ENCODE data around the gene PNMA6F.
"Not testable (repeated sequence)": the region's sequence is repeated elsewhere in the genome, so short reads cannot be mapped to it uniquely, and the experiment has no call there.

PNMA6F gene

GRCh38 chrX:153334654-153335295 lies 13.2 kb upstream of the PNMA6F start:
- DNase-seq: no peak

- no peak for DNase-seq
Observed at GRCh38 chrX:153333821-153334653, 12.5 kb upstream of the PNMA6F start, which contains the start of gene ZNF275. TSS of gene ZNF275 (plus strand) at chrX:153334153. CDS start at chrX:153336680, 2,527 bp downstream.

DNA sequence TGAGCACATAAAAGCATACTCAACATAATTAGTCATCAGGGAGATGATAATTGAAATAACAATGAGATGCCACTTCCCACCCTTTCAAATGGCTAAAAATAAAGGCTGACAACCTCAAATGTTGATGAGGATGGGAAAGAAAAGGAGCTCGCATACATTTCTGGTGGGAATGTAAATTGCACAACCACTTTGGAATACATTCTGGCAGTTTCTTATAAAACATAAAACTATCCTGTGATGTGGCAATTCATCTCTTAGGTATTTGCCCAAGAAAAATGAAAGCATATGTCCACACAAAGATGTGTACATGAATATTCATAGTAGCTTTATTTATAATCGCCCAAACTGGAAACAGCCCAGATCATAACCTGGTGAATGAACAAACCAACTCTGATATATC lies 11.7 kb upstream of the PNMA6F start:
- DNase-seq: no peak

- no peak for DNase-seq
Observed at GRCh38 chrX:153327561-153327960, 6.0 kb upstream of the PNMA6F start.

- DNase-seq: no peak
Observed at GRCh38 chrX:153320555-153321184, 897 bp downstream of the PNMA6F start.

GRCh38 chrX:153320047-153320443 lies 1.5 kb downstream of the PNMA6F start:
- DNase-seq: not testable (repeated sequence)

DNA sequence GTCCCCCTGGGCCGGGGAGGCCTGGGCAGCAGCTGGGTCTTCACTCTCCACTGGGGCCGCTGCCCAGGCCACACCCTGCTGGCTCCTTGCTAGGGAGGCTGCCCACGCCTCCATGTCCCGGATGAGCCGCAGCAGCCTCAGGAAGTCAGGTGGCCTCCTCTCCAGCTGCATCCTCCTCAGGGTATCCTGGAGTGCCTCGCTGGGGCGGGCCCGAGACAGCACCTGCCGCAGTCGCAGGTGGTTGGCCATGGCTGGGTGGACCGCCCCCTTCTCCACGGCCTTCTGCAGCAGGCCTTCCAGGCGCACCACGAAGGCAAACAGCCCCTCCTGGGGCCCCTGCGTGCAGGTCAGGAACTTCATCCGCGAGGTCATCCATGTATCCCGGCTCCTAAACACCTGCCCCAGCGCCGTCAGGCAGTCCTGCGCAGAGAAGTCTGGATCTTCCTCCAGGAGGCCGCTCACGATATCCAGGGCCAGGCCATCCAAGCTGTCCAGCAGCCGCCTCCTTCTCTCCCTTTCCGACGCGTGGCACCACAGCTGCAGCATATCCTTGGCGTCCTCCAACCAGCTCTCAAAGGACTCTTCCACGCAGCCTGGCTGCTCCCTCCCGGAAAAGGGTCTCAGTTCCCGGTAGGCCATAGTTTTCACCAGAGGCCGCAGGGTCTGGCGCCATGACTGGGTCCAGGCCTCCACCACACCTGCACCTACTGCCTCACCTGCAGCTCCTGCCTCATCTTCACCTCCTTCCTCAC lies 2.1 kb downstream of the PNMA6F start:
- DNase-seq: no peak

GRCh38 chrX:153318811-153319210 lies 2.8 kb downstream of the PNMA6F start:
- DNase-seq: no peak

DNA sequence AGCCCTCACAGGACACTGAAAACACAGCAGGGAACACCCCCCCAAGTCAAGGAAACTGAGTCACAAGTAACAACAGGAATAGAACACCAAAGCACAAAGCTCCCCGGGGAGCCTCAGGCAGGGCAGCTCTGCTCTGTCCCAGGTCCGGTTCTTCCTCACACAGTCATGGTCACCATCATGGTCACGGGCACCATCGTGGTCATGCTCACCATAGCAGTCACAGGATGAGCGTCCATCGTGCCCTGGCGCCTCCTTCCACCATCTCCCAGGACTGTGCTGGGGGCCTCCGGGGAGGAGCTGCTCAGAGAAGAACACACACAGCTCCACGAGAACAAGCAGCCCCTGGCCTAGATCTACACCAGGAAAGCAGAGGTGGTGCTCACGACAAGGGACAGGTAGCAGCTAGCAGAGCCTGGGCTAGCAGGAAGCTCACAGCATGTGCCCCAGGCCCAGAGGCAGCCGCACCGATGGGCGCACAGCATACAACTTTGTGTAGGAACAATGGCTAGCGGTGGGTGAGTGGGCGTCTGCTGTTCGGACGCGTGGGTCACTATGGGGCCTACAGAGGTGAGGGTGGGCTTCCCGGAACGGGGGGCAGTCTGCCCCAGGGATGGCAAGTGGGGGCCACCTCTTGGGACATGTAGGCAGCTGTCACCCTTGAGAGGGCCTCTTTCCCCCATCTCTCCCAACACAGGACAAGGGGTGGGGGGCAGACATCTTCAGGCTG lies 3.4 kb downstream of the PNMA6F start:
- no peak for DNase-seq

DNA sequence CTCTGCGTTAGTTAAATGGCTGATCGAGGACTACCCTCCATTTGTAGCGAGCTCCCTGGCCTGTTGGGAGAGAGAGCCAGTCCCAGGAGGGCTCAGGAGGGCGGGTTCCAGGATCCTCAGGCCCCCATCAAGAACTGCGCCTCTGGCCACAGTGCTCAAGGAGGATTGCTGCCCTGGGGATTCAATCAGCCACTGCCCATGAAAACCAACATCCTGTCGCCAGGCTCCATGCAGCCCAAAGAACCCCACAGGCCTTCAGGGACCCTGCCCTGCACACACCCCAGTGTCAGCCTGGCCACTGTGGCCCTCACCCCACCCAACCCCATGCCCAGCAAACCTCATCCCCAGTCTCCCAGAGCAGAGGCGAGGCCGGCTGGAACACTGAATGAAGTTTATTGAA lies 4.3 kb downstream of the PNMA6F start:
- no peak for DNase-seq

DNA sequence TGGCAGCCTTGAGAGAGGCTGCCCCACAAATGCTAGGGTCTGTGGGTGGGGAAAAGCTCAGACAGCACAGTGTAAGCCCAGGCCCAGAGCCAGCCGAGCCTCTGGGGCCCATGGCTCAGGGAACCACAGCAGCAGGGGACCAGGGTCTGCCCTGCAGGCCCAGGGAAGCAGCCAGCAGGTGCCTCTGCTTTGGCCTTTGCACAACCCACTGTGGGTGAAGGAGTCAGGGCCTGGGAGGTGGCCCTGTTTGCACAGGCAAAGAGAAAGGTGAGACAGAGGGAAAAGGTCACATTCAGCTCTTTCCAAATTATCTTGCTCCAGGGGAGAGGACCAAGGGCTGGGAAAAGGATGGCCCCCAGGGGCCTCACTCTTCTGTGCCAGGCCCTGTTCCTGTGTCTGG lies 8.7 kb downstream of the PNMA6F start:
- no peak for DNase-seq

GRCh38 chrX:153312041-153312440 lies 9.5 kb downstream of the PNMA6F start:
- DNase-seq: no peak

DNA sequence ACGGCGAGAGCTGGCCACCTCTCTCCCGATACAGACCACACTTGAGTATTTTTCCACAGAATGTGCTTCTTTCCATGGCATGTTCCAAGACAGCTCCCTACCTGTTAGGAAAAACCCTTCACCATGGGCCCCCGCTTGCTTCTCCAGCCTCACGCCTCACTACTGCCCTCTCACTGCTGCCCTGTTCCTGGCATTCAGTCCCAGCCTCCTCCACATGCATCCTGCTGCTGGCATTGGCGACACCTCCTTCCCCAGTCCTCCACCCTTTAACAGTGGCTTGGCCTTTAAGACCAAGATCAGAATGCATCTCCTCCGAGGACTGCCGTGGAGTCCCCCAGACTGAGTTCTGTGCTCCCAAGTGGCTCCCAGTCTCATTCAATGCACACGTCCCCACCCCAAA lies 10.7 kb downstream of the PNMA6F start:
- DNase-seq: no peak

GRCh38 chrX:153307276-153308178 lies 14.0 kb downstream of the PNMA6F start:
- no peak for DNase-seq

- DNase-seq: no peak
Observed at GRCh38 chrX:153306527-153307115, 14.9 kb downstream of the PNMA6F start.

- DNase-seq: no peak
Observed at GRCh38 chrX:153305972-153306371, 15.6 kb downstream of the PNMA6F start.

DNA sequence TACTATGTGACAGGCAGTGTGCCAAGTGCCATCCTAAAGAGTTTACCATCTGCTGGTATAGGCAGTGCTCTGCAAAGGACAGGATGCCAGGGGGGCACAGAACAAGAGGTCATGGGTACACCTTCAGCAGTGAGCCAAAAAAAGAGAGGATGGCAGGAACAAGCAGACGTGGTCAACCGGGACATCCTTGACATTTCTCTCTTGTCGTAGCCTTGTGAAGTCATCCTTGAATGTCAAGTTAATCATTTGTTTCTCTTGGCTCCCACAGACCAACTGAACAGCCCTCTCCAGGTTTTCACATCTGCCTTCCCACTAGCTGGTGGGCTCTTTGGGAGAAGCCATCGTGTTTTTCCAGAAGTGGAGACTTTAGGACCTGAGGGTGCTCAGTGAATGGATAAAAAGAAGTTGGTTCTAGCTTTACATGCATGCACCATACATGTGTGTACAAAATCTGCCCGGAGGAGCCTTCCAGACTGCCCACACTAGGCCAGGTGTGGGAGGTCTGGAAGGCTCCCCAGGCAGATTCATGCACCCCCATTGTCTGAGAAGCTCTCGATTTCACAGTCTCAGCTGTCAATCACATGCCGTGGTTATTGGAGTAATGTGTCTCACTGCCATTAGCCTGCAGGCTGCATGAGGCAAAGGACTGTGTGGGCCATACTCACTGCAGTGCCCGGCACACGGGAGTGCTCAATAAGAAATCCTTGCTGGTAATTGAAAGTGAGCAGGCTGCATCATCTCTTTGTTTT lies 16.4 kb downstream of the PNMA6F start:
- no peak for DNase-seq

DNA sequence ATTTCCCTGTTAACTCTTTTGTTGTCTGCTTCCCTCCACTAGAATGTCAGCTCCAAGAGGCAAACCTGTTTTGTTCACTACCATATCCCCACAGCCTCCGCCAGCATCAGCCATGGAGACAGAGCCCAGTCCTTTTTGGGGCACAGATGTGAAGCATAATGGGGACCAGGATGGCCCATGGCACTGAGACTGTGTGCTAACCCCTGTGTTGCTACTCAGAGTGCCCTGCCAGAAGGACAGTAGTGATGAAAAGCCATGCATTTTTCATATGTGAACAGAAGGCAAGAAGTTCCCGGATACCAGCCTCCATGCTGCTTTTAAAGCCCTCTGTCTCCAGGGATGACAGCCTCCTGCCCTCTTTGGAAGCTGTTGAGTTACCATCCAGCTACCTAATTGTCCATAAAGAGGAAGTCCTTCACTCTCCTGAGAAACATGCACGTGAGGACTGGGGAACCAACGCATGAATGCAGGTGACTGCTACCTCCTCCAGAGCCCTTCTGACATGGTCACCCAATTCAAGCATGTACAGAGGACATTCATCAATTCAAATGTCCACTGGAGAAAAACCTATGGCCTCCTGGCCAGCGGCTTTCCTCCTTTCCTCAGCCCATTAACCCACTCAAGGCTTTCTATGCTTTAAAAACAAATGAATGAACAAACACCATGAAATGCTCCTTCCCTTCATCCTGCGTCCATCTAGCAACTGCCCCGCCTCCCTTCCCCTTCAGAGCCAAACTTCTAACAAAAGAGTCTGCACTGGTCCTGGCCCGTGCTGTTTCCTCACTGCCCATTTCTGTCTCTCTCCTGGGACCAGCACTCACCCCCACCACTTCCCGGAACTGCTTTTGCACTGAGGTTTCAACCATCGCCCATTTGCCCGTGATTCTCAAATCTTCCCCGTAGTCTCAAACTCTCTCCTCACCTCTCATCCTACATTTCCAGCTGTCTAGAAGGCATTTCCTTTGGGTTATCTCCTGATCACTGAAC lies 18.0 kb downstream of the PNMA6F start:
- DNase-seq: no peak

DNA sequence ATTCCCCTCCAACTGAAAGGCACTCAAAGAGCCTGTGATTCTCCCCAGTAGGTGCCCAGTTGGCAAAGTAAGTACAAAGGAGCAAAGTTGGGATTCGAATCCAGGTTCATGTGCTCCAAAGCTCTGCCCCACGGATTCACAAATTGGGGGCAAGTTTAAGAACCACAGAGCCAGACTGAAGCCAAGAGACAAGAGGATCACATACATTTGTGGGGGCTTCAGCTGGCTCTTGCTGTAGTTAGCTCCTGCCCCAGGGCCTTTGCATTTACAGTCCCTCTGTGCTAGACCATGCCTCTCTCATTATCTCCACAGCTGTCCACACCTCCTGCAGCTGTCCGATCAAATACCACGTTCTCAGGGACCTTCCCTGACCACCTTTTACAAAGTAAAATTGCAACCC lies 18.8 kb downstream of the PNMA6F start:
- no peak for DNase-seq

All from SIG-M5 (cell line).